SK-N-MC (cell line): ENCODE measurements around the gene ITGB7.

Source experiments
- EZH2 ChIP-seq: fragments of 200-600 bp; sonication (generic); IDR thresholded peaks from one replicate; pipeline ENCODE4 v1.6.1; 2017; ENCODE audit warnings: antibody characterized with exemption
- FOXP2 ChIP-seq: optimal IDR thresholded peaks from 2 replicates; pipeline ENCODE3; 2011; ENCODE audit warnings: mild to moderate bottlenecking, moderate library complexity; ENCODE audit not compliant: insufficient read depth; ENCODE audit errors: extremely low read length, control extremely low read depth
- POLR2AphosphoS5 ChIP-seq: IDR thresholded peaks from 2 replicates; pipeline ENCODE4 v1.6.1; 2012; ENCODE audit warnings: mild to moderate bottlenecking, low read depth, low read length, borderline replicate concordance

DNA sequence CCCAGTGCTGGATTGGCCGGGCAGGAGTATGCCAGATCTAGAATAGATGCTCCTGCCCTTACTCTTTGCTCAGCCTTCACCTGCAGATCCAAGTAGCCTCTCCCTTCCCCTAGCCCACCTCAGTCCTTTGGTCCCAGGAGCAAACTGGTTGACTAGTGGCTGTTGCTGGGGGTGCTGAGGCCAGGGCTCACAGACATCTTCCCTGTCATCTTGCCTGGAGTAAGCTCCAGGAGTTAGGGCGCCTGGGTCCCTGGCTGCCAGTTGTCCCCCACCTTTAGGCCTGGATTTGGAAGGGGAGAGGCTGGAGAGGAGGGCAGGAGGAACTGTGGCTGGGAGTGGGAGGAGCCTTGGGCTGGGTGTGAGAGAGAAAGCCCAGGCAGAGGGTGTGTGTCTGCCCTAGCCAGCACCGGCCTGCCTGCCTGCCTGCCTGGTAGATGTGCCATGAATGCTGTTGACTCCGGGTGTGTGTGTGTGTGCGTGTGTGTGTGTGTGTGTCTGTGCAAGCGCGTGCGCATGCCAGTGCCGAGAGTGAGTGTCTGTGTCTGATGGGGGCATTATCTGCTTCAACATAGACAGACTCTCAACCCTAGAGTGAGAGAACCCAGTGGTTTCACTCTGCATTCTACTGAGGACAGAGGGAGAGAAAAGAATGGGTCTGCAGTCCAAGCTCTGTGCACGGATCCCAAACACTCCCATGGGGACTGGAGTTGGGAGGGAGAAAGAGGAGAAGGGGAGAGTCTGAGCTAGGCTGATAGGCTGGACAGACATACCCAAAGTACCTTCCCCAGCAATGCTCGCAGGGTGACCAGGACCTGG, 25.8 kb upstream of the ITGB7 start:
- no peak for TF ChIP-seq POLR2AphosphoS5
- TF ChIP-seq EZH2, result no peak
- TF ChIP-seq FOXP2, result no peak
